SKM-1 treated with dmso at 0.1 percent for 144 hours (cell line): ENCODE measurements around the gene LY6G6F.

Experiments used
- DNase-seq: peaks from one replicate; lab custom pipeline; 2025; ENCODE audit not compliant: unreplicated experiment; lab: John Stamatoyannopoulos, UW

LY6G6F gene

DNA sequence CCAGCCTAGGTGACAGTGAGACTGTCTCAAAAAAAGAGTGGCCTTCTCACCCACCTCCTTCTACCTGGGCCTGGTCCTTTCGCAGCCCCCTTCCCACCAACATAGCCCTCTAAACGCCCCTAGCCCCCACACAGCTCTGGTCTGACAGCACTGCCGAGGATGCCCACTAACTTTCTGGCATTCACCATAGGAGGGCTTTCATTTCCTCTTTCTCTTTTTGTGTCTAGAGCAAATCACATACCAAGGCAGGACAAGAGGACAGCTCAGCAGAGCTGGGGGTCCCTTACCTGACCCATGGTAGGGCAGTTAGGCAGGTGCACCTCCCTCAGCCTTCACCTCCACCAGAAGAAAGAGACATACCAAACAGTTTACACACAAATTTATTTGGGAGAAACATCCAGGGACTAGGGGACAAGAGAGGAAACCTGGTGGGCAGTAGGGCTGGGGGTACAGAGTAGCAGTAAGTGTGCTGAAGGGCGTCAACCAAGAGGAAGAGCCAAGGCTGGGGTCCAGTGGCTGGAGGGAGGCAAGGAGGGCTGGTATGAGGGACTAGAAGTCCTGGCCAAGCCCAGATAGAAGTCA is 30.3 kb upstream of the LY6G6F start:
- DNase-seq: no peak

DNA sequence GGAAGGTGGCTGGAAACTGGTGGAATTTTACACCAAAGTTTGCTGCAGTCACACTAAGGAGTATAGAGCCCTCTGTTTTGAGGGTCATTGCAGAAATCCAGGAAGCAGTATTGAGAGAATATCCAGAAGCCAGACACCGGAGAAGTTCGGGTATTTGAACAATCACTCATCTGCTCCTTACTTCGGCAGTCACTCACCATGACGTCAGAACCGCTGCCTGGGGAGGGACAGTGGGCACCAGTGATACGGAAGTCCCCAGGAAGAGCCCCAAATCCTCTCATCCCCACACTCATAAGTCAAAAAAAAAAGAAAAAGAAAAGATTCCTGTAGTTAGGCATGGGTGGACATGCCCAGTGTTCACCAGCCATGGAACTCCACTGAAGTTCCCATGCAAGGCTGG is 29.8 kb upstream of the LY6G6F start:
- DNase-seq: no peak

DNA sequence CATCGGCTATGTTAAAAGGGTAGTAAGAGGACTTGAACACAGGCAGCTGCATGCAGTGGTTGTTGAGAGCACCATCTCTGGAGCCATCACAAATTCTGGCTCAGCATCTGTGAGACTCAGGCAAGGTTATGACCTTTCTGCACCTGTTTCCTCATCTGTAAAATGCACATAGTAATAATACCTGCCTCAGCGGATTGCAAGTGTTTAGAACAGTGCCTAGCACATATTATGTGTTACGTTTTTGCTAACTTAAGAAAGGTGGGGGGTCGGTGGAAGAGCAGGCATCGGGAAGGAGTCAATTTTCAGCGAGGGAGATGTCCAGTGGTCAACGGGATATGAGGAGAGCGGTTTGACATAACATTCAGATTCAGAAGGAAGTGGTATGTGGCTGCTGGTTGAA is 28.7 kb upstream of the LY6G6F start:
- no peak for DNase-seq

DNA sequence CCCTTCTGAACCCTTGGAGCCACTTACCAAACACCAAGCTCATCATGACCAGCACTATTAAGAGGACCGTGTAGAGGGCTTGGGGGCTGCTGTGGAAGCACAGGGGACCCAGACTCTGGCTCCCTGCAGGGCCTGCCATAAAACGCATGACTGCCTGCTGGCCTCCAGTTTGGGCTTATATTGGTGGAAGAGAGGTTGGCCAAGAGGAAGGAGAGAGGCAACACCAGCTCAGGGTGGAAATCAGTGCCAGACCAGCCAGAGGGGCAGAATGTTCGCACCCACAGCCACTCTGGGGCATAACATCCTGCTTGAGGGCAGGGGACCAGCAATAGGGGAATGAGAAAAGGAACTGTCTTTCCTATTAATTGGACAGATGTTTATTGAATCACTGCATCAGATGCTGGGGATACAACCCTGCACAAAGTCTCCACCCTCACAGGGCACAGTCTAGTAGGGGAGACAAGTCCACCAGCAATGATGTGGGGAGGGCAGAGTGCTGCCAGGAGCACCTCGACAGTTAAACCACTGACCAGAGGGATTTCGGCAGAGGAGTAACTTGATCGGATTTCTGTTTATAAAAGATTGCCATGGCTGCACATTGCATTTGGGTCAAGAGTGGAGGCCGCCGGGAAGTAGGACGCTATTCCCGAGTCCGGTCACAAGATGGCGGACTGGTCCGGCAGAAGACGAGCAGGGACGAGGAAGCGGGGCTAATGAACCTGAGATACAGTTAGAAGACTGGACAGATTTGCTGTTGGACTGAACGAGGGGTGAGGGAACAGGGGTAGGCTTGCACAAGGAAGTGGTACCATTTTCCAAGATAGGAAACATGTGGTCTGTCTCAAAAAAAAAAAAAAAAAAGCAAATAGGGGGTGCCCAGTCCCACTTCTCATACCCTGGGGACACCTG is 26.2 kb upstream of the LY6G6F start, which contains the start of gene LY6G5C:
Gene LY6G5C, minus strand, starts transcription at position 842 of the 909 bp plus-strand sequence. Its CDS starts 694 bp downstream, at position 148.
- peak; percentile 75 for DNase-seq

DNA sequence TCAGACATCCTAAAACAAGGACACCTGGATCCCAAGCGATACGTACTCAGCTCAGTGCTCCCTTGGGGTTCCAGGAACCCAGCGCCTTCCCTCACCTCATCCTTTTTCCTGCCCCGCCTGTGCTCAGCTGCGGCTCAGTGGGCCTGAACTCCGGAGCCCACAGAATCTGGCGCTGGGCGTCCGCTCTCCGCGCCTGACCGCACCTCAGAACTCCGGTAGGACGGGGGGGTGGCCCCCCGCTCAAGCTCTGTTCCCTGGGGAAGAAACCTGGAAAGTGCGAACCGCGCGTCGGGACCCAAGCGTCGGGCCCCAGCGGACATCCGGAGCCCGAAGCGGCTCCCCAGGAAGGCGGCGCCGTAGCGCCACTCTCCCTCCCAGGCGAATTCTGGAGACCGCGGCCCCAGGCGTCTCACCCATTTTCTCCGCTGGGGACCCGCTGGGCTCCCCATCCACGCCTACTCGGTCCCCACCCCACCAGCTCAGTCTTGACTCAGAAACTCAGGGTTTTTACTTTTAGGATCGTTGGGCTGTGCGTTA is 25.5 kb upstream of the LY6G6F start:
- DNase-seq: no peak

DNA sequence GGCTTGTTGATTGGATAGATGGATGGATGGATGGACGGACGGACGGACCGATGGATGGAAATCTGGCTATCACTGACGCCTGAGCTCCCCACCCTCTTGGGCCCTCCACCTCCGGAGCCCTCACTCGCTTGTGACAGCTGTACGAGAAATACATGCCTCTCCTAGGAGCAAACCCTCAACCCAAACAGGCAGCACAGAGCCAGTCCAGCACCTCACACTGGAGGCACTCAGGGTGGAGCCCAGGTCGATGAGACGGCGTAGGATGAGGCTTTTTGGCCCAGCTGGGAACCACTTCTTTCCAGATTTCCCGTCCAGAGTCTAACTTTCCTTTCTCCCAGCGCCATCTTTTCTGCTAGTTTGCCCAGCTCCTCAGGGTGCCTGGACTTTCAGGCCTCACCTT is 23.1 kb upstream of the LY6G6F start:
- DNase-seq: no peak

DNA sequence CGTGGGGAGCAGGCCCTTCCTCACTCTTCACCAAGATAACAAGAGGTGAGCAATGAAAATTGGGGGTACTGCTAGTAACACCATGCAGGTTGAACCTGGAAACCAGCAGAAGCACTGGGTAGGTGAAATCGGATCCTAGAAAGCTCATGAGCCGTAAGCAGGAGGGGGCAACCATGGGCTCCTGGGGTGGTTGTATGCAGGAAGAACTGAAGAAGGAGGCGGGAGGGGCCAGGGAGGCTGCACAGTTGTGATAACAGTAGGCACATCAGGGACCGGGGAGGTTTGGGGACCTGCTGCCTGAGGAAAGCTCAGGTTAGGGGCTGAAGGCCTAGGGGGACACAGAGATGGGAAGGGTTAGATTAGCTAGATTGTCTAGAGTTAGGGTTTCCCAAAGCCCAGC is 20.2 kb upstream of the LY6G6F start:
- DNase-seq: no peak

DNA sequence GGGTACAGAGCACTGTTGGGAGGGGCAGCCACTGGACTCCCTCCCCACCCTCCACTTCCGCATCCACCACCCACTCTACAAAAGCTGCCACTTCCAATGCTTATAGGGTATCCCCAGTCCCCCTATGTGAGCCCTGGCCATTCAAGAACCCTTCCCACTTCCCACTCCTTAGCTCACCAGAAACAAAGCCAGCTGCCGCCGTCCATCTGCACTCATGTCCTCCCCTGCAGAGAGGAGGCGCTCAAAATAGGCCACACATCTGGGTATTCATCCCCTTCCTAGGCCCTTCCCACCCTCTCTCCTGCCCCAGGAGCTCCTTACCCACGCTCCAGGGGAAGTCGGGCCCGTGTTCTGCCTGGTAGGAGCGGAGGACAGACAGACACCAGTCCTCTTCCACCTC is 19.3 kb upstream of the LY6G6F start:
- no peak for DNase-seq

DNA sequence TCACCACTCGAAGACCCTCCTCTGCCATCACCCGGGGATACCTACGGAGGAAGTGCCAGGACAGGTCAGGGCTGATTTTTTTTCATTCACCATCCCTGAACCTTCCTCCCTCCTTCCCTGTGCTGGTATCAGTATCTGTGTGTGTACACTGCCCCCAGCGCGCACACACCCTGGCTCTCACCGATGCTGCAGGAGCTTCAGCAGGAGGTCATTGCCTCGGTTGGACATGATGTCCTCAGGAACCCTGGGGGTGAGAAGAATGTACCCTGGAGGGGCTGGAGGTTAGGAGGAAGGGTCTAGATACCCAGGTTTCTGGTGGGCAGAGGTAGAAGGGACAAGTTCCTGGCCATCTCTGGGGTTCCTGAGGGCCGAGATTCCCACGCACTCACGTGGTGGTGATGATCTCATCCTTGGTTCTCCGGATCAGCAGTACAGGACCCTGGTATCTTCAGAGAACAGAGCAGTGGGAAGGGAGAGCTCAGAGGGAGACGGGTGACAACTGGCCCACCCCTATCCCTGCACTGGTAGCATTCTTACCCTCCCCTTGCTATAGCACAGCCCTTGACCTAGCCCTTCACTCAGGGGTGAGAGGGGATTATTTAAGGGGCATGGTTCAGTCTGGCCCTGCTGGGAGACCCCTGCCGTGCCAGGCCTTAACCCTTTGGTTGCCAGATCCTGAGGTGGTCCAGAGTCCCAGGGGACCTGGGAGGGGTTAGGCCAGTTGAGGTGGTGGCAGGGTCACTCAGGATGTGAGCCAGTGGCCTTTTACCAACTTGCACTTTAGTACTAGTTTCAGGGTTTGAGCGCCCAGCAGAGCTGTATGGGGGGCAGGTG is 18.6 kb upstream of the LY6G6F start:
- DNase-seq: no peak

DNA sequence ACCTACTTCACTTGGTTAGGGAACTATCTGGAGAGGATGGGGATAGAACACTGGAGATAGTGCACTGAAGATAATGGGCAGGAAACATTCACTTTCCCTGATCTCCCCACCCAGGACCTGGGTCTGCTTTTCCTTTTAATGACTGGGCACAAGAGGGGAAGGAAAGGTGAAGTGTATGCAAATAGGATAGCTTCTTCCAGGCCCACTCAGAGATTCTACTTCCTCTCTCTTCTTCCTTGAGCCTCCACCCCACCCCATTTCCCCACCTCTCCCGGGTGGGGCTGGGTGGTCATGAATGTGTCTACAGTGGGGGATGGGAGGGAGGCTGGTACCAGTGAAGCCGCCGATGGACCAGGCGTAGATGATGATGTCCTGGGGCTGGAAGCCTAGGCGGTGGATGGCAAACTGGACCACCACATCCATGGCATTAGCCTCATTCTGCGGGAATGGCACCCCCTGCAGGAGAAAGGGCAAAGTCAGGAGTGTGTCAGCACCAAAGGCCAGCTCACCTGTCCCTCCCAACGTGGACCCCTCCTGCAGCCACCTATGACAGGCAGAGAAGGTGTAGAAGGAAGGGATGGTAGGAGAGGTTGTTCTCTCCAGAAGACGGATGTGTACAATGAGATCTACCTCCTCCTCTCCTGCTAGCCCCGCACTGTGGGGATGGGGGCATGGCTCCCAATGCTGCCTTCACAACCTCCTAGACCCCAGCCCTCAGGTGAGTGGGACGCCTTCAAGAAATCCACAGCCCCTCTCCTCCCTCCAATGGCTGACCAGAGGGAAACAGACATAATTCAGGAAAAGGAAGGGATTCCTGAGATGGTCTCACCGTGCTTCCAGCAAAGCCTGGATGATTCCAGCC is 17.2 kb upstream of the LY6G6F start:
- no peak for DNase-seq

DNA sequence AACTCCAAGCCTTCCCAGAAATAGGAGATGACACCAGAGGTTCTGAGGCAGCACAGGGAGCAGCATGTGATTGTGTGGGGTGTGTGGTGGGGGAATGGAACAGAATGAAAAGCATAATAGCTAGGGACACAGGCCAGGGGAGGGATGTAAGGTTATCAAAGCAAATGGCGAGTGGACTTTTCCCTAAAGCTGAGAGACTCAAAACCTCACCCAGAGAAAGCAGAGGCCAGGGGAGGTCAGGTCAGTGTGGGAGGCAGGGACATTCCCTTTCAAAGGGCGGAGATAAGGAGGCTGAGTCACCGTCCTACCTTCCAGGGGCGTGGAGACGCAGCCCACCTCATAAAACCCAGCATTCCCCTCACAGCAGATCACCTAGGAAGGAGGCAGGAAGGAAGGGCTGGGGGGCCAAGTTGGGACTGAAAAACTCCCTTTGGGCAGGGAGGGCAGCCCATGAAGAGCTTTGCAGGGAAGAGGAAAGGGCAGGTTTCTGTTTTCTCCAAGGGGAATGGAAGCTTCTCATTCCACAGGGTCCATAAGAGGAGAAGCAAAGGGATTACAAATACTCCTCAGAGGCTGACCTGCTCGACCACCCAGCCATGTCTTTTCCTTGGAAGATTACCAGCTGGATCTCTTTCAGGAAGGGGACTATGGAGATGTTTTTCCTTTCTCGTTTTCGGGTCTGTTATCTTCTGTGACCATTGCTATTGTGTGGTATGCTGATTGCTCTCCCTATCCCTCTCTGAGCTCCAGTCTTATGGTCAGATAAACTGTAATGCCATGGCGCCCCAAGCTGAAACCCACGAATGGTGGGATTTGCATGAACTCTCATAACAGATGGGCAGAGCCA is 16.2 kb upstream of the LY6G6F start:
- no peak for DNase-seq

DNA sequence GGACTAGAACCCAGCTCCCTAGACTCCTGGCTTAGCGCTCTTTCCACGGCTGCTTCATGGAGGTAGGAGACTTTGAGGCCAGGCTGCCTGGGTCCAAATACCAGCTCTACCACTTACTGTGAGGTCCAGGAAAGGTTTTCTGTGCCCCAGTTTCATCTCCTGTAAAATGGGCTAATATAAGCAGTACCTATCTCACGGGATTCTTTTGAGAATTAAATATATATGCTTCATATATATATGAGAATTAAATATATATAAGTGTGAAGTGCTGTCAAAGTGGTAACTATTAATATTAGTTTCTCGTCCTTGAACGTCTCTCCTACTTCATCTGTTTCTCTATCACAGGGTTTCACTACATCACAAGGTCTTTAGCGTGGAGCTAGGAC is 15.6 kb upstream of the LY6G6F start:
- no peak for DNase-seq

DNA sequence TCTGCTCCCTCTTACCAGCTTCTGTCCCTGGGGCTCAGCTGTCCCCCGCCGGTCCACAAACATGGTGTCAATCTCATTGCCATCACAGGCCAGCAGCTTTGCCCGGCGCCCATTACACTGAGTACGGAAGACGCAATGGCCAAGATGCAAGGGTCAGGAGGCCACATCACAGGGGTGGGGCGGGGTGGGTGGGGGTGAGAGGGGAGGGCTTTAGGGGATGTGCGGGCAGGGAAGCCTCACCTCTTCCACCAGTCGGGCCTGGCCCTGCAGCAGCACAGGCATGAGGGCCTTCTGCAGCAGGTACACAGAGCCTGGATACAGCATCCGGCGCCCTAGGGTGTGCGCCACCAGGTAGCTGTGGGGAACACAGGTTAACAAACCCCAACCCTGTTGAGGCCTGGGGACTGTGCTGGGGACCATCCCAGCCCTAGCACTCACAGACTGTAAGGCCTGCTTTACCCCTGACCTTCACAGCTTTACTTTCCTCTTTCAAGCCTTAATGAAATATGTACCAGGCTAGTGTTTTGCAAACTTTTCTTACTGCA is 15.0 kb upstream of the LY6G6F start:
- no peak for DNase-seq

DNA sequence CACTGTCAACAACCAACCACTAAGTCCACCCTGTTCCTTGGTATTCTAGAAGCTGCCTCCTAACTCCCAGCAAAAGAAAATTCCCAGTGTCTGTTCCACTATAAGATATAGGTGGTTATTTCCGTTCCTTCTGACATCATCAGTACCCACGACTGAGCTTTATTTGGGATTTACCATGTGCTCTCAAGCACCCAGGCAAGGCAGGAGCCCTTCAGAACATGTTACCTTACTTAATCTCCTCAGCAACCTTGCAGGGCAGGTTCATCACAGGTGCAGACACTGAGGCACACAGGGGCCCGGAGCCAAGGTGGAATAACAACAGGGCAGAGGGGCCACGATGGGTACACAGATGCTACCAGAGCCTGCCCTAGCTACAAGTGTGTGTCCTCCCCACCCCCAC is 14.3 kb upstream of the LY6G6F start:
- DNase-seq: no peak

DNA sequence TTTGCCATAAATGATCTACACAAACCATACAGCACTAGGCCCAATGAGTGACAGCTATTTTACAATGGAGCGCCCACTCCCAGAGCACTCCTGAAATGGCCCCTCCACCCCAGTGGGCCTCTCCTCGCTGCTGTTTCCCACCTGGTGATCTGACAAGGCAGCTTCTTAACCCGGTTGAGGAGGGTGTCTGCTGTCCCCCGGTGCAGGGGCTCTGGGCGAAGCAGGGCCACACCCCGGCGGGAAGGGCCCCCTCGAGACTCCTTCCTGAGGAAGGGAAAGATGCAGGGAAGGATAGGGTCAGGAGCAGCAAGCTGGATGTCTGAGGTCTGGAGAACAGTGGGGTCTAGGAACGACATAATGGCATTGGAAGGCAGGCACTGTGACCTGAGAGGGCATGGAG is 13.8 kb upstream of the LY6G6F start:
- no peak for DNase-seq

DNA sequence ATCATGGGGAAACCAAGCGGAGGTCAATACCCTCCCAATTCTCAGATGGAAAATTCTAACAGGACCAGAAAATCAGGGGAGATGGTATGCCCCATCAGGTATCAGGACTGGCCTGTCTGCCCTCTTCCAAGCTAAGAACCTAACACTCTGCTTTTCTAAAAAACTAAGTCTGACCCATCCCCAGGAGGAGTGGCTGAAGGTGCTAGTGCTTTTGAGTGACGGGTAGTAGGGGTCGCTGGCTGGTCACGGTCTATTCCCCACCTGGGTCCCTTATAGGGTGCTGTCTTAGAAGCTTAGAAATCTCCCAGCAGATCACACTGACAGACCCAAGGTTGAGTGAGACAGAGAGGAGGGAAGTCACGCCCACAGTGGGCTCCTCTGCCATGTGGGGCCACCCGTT is 13.1 kb upstream of the LY6G6F start:
- no peak for DNase-seq

DNA sequence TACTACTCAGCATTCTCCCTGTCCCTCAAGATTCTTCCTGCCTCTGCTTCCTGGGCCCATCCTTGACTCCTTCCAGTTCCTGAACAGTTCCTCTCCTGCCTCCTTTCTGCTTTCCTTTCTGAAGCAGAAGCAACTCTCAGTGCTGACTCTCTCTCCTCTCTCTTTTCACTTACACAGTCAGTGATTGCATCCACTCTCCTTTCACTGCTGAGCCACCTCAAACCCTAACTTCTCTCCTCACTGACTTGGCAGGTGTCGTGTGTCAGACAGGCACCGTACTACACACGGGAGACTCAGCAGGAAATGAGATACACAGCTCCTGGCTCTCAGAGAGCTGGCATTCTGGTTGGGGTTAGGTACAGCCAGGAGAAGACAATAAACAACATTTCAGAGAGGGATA is 9.1 kb upstream of the LY6G6F start:
- no peak for DNase-seq

DNA sequence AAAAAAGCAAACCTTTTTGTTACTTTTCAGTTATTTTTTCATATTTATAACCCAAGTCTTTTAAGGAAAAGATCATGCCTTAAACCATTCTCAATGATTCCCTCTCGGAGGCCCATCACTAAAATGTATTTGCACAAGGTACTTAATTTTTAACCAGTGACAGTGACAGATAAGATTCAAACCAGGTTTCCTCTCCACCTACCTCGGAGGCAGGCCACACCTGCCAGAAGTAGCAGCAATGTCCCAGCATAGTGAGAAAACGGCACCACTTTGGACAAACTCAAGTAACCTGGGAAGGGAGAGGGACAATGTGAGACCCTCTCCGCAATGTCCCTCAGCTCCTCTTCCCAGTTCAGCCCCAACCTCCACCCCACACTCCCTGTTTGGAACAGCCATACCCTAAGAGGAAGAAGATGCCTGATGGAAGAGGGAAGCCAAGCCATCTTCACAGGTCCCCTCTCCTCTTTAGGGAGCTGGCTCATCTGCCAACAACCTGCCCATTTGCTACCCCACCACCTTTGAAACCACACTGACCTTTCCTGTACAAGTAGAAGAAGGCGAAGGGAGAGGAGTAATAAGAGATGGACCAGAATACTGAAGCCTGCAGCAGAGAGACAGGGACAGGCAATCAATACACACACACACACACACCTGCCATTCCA is 5.8 kb upstream of the LY6G6F start:
- DNase-seq: no peak
